ENCODE results near the gene CTNS. TPM values are rescaled to one million over a fixed set of nuclear protein-coding genes. Genes with fewer than 3 reads are reported as not detected.
"Not testable (repeated sequence)": the region's sequence is repeated elsewhere in the genome, so short reads cannot be mapped to it uniquely, and the experiment has no call there.

The CTNS gene
- total and polyA plus RNA-seq, 2 experiments from 2014 or later, result 26.0 to 28.1 TPM

DNA sequence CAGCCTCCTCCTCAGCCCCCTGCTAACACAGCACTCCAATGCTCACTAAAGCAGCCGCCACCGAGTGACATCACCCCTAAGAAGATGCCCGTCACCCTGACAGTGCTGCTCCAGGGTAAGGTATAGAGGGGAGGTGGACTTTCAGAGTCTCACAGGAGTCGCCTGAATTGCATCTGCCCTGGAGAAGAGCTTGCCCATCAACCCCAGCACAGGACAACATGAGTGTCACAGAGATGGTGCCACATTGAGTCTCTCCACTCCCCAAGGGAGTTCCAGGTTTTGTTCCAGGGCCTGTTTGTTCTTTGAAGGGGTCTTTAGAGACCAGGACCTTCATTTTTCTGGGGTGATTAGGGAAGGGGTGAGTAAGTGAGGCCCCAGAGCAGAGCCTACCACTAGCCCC, 61.6 kb downstream of the CTNS start:
- Histone ChIP-seq H3K4me2 (no peak overlapping the region), H3K9me2 (replicated peaks; ENCODE audit: insufficient read depth) (no peaks in the 10 kb centered on the region), H3K9me3 (ENCODE audit: low read depth) (no peaks in the 10 kb centered on the region), H3K79me2 (no peaks in the 10 kb centered on the region), H3K4me3 (no peak overlapping the region), H2AFZ (no peak overlapping the region), H3K27ac (no peak overlapping the region), H4K20me1 (ENCODE audit: insufficient read depth, poor library complexity, severe bottlenecking) (no peaks in the 10 kb centered on the region), H3K27me3 (peaks cover 50% of the 10 kb centered on the region), H3K36me3 (replicated peaks; ENCODE audit: insufficient read depth, low read depth) (no peaks in the 10 kb centered on the region), H3K4me1 (ENCODE audit: insufficient read depth) (peaks cover 5% of the 10 kb centered on the region)
- WGBS (ENCODE audit: low lambda C conversion rate, missing lambda C conversion rate), result 91% methylated on average over 4 of the region's 4 CpGs
- no peak for DNase-seq (ENCODE audit: low spot score)
- TF ChIP-seq, protein P1, sequence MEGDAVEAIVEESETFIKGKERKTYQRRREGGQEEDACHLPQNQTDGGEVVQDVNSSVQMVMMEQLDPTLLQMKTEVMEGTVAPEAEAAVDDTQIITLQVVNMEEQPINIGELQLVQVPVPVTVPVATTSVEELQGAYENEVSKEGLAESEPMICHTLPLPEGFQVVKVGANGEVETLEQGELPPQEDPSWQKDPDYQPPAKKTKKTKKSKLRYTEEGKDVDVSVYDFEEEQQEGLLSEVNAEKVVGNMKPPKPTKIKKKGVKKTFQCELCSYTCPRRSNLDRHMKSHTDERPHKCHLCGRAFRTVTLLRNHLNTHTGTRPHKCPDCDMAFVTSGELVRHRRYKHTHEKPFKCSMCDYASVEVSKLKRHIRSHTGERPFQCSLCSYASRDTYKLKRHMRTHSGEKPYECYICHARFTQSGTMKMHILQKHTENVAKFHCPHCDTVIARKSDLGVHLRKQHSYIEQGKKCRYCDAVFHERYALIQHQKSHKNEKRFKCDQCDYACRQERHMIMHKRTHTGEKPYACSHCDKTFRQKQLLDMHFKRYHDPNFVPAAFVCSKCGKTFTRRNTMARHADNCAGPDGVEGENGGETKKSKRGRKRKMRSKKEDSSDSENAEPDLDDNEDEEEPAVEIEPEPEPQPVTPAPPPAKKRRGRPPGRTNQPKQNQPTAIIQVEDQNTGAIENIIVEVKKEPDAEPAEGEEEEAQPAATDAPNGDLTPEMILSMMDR (IDR thresholded peaks at IDR 0.05; ENCODE audit: poor library complexity), result no peak
- TF ChIP-seq EZH2 (IDR thresholded peaks at IDR 0.05; ENCODE audit: borderline replicate concordance) (no peak), EZH2phosphoT487 (IDR thresholded peaks at IDR 0.05; ENCODE audit: low read depth, severe bottlenecking, unreplicated experiment) (no peak)

DNA sequence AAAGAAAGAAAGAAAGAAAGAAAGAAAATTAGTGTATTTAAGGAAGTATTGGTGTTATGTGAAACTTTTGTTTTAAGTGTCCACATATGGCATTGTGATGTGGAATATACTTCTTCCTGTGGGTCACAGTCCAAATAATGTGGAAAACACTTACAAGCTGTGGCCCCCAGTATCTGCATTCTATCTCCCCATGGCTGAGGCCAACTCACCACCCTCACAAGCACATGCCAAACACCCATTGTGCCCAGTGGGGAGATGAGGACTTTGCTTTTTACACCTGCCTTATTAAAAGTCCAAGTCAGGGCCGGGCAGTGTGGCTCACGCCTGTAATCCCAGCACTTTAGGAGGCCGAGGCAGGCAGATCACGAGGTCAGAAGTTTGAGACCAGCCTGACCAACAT, 63.4 kb downstream of the CTNS start:
- TF ChIP-seq, protein P1 (IDR thresholded peaks at IDR 0.05; ENCODE audit: poor library complexity), result no peak
- TF ChIP-seq EZH2 (IDR thresholded peaks at IDR 0.05; ENCODE audit: borderline replicate concordance), result no peak
- TF ChIP-seq EZH2phosphoT487 (IDR thresholded peaks at IDR 0.05; ENCODE audit: low read depth, severe bottlenecking, unreplicated experiment), result no peak
- Histone ChIP-seq H3K27ac (no peak overlapping the region), H3K27me3 (peaks cover 34% of the 10 kb centered on the region), H3K4me1 (ENCODE audit: insufficient read depth) (peaks cover 5% of the 10 kb centered on the region), H4K20me1 (ENCODE audit: insufficient read depth, poor library complexity, severe bottlenecking) (no peaks in the 10 kb centered on the region), H3K79me2 (no peaks in the 10 kb centered on the region), H3K9me3 (ENCODE audit: low read depth) (no peaks in the 10 kb centered on the region), H3K36me3 (replicated peaks; ENCODE audit: insufficient read depth, low read depth) (no peaks in the 10 kb centered on the region), H2AFZ (no peak overlapping the region), H3K4me3 (no peak overlapping the region), H3K4me2 (no peak overlapping the region), H3K9me2 (replicated peaks; ENCODE audit: insufficient read depth) (no peaks in the 10 kb centered on the region)
- no peak for DNase-seq (ENCODE audit: low spot score)
- 86% methylated on average over 4 of the region's 4 CpGs for WGBS (ENCODE audit: low lambda C conversion rate, missing lambda C conversion rate)

- 89% methylated on average over 7 of the region's 7 CpGs for WGBS (ENCODE audit: low lambda C conversion rate, missing lambda C conversion rate)
- not testable (repeated sequence) for H3K9me3 ChIP-seq (ENCODE audit: low read depth)
These were observed 65.5 kb downstream of the CTNS start for GRCh38 chr17:3702041-3702539.

GRCh38 chr17:3704931-3705717, 68.6 kb downstream of the CTNS start:
- no peak overlapping the region for H3K4me2 ChIP-seq
- TF ChIP-seq EZH2 (IDR thresholded peaks at IDR 0.05; ENCODE audit: borderline replicate concordance), result no peak
- no peaks in the 10 kb centered on the region for H4K20me1 ChIP-seq (ENCODE audit: insufficient read depth, poor library complexity, severe bottlenecking)
- H3K79me2 ChIP-seq, result no peaks in the 10 kb centered on the region
- no peak for DNase-seq (ENCODE audit: low spot score)
- H3K4me1 ChIP-seq (ENCODE audit: insufficient read depth), result no peaks in the 10 kb centered on the region
- H3K4me3 ChIP-seq, result no peak overlapping the region
- no peak overlapping the region for H2AFZ ChIP-seq
- no peaks in the 10 kb centered on the region for H3K9me2 ChIP-seq (replicated peaks; ENCODE audit: insufficient read depth)
- WGBS (ENCODE audit: low lambda C conversion rate, missing lambda C conversion rate), result 86% methylated on average over 20 of the region's 20 CpGs
- no peaks in the 10 kb centered on the region for H3K27me3 ChIP-seq
- H3K27ac ChIP-seq, result no peak overlapping the region
- no peaks in the 10 kb centered on the region for H3K36me3 ChIP-seq (replicated peaks; ENCODE audit: insufficient read depth, low read depth)
- no peaks in the 10 kb centered on the region for H3K9me3 ChIP-seq (ENCODE audit: low read depth)

More at GRCh38 chr17:3702041-3702539, 65.5 kb downstream of the CTNS start:
- H3K4me1 ChIP-seq (ENCODE audit: insufficient read depth); H3K4me2 ChIP-seq; H2AFZ ChIP-seq; H3K79me2 ChIP-seq; H3K36me3 ChIP-seq (replicated peaks; ENCODE audit: insufficient read depth, low read depth); DNase-seq (ENCODE audit: low spot score); H3K27ac ChIP-seq; H3K4me3 ChIP-seq; H4K20me1 ChIP-seq (ENCODE audit: insufficient read depth, poor library complexity, severe bottlenecking); H3K9me2 ChIP-seq (replicated peaks; ENCODE audit: insufficient read depth): not testable (repeated sequence)
- H3K27me3 ChIP-seq, result peaks cover 14% of the 10 kb centered on the region

DNA sequence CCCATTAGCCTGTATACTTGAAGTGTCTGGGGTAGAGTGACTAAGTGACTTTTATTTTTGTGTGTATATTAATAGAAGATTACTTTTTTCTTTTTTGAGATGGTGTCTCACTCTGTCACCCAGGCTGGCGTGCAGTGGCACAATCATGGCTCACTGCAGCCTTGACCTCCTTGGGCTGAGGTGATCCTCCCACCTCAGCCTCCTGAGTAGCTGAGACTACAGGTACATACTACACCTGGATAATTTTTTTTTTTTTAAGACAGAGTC, 69.1 kb downstream of the CTNS start:
- H3K9me2 ChIP-seq (replicated peaks; ENCODE audit: insufficient read depth); H3K36me3 ChIP-seq (replicated peaks; ENCODE audit: insufficient read depth, low read depth): not testable (repeated sequence)
- 97% methylated on average over 1 of the region's 1 CpG for WGBS (ENCODE audit: low lambda C conversion rate, missing lambda C conversion rate)

More for the DNA sequence above, 69.1 kb downstream of the CTNS start:
- H4K20me1 ChIP-seq (ENCODE audit: insufficient read depth, poor library complexity, severe bottlenecking); H3K4me2 ChIP-seq; H2AFZ ChIP-seq; DNase-seq (ENCODE audit: low spot score); H3K79me2 ChIP-seq; H3K27me3 ChIP-seq; H3K27ac ChIP-seq; H3K4me3 ChIP-seq; H3K9me3 ChIP-seq (ENCODE audit: low read depth); H3K4me1 ChIP-seq (ENCODE audit: insufficient read depth): not testable (repeated sequence)
